ENCODE data around the gene TROAP. TPM values are rescaled to one million over a fixed set of nuclear protein-coding genes. Genes with fewer than 3 reads are reported as not detected.

Gene TROAP
- total and polyA plus RNA-seq, 4 donors = 0.97 to 17.5 (median 2.0) TPM; not detected in 1

DNA sequence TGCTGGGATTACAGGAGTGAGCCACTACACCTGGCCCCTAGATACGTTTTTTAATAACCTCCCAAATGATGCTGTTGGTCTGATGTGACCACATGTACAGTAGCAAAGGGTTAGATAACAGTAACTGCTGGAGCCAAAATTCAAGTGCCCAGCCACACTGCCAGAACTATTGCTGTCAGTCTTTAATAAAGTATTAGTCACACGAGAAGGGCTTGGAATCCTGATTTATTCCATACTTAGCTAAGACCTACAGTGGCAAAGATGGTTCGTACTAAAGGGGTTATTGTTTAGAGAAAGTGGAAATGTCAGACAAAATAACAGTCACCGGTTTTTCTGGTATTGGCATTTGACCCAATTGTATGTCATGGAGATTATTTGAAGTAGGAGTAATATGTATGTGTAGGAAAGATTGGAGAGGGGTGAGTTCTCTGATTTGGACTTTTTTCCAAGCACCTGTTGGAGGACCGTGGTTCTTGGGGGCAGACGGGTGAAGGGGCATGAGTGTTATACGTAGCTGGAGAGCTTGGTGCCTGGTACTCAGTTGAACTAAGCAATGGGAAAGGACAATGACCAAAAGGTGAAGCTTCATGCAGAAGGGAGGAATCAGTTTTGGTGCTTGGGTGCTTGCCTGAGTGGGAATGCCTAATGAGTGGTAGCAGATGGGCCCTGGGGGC is 48.5 kb upstream of the TROAP start (continued):
- TF ChIP-seq, protein P1, sequence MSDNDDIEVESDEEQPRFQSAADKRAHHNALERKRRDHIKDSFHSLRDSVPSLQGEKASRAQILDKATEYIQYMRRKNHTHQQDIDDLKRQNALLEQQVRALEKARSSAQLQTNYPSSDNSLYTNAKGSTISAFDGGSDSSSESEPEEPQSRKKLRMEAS (IDR thresholded peaks at IDR 0.05) = no peak
- no peak for TF ChIP-seq SP1 (IDR thresholded peaks at IDR 0.05)
- TF ChIP-seq, protein P2, sequence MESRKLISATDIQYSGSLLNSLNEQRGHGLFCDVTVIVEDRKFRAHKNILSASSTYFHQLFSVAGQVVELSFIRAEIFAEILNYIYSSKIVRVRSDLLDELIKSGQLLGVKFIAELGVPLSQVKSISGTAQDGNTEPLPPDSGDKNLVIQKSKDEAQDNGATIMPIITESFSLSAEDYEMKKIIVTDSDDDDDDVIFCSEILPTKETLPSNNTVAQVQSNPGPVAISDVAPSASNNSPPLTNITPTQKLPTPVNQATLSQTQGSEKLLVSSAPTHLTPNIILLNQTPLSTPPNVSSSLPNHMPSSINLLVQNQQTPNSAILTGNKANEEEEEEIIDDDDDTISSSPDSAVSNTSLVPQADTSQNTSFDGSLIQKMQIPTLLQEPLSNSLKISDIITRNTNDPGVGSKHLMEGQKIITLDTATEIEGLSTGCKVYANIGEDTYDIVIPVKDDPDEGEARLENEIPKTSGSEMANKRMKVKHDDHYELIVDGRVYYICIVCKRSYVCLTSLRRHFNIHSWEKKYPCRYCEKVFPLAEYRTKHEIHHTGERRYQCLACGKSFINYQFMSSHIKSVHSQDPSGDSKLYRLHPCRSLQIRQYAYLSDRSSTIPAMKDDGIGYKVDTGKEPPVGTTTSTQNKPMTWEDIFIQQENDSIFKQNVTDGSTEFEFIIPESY (IDR thresholded peaks at IDR 0.05) = no peak
- no peak for TF ChIP-seq HNF4G (IDR thresholded peaks at IDR 0.05)
- TF ChIP-seq YY1 (IDR thresholded peaks at IDR 0.05) = no peak
- no peak for TF ChIP-seq EGR1 (IDR thresholded peaks at IDR 0.05; ENCODE audit: low read depth in 2 of 2)
- TF ChIP-seq, protein P3, sequence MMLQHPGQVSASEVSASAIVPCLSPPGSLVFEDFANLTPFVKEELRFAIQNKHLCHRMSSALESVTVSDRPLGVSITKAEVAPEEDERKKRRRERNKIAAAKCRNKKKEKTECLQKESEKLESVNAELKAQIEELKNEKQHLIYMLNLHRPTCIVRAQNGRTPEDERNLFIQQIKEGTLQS (IDR thresholded peaks at IDR 0.05) = no peak
- TF ChIP-seq JUND (IDR thresholded peaks at IDR 0.05) = no peak
- TF ChIP-seq RAD21 (IDR thresholded peaks at IDR 0.05) = no peak

DNA sequence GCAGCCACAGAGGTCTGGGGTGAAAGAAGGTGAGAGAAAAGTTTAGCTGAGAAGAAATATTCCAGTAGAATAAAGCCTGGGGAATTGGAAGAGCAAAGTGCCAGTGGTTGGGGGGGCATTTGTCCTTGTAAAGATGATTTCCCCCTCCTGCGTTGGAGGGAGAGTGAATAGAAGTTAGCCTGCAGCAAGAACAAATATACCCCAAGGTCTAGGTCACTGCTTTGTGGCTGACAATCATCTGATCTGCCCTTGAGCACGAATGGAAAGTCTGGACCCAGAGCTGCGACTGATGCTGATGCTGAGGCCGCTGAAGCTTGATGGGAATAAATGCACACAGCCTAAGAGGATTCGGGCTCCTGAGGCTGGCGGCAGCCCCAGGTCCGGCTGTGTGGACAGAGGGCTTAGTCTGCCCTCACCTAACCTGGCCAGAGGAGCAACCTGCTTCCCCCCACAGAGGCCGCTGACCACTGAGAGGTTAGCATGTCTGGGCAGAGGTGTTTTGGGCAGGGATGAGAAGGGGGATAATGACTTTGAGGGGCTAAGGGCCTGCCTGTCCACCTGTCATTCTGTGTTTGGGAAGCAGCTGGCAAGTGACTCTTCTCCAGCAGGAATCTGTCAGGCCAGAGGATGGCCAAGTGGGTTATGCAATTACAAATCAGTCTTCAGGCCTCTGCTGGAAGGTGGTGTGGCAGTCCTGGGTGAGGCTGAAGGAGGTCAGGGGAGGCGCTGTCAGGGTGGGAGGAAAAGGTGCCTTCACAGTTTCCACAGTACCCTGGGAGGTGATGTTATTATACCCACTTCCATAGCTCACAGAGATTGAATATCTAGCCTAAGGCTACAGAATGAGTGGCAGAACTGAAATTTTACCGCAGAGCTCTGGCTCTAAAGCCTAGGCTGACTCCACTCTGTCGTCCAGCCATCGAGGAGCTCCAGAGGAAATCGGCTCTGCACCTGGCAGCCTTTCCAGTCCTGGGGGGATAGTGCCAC is 46.5 kb upstream of the TROAP start:
- 81% methylated on average over 13 of the region's 13 CpGs for WGBS
- H3K36me3 ChIP-seq (ENCODE audit: control insufficient read depth in 4 of 4, insufficient read depth in 3 of 4, low read depth in 1 of 4, low read length in 3 of 4) = peaks cover 3 to 18% (median 14%) of the 10 kb centered on the region in 4 donors
- H3K27ac ChIP-seq (ENCODE audit: low read depth in 1 of 2, low read length in 2 of 2) = no peak overlapping the region
- no peak for DNase-seq (ENCODE audit: low spot score)
- H3K9me3 ChIP-seq (ENCODE audit: control insufficient read depth in 4 of 4, low read length in 3 of 4) = no peaks in the 10 kb centered on the region
- TF ChIP-seq TAF1 (conservative IDR thresholded peaks at IDR 0.05) (no peak), HNF4A (conservative IDR thresholded peaks at IDR 0.05) (no peak), YY1 (IDR thresholded peaks at IDR 0.05) (no peak), FOXA2 (IDR thresholded peaks at IDR 0.05) (no peak), GABPA (IDR thresholded peaks at IDR 0.05 in 1 of 2, conservative IDR thresholded peaks at IDR 0.05 in 1 of 2) (no peak), JUND (IDR thresholded peaks at IDR 0.05) (no peak), SP1 (IDR thresholded peaks at IDR 0.05) (no peak), RXRA (IDR thresholded peaks at IDR 0.05) (no peak)
- TF ChIP-seq, protein P4, sequence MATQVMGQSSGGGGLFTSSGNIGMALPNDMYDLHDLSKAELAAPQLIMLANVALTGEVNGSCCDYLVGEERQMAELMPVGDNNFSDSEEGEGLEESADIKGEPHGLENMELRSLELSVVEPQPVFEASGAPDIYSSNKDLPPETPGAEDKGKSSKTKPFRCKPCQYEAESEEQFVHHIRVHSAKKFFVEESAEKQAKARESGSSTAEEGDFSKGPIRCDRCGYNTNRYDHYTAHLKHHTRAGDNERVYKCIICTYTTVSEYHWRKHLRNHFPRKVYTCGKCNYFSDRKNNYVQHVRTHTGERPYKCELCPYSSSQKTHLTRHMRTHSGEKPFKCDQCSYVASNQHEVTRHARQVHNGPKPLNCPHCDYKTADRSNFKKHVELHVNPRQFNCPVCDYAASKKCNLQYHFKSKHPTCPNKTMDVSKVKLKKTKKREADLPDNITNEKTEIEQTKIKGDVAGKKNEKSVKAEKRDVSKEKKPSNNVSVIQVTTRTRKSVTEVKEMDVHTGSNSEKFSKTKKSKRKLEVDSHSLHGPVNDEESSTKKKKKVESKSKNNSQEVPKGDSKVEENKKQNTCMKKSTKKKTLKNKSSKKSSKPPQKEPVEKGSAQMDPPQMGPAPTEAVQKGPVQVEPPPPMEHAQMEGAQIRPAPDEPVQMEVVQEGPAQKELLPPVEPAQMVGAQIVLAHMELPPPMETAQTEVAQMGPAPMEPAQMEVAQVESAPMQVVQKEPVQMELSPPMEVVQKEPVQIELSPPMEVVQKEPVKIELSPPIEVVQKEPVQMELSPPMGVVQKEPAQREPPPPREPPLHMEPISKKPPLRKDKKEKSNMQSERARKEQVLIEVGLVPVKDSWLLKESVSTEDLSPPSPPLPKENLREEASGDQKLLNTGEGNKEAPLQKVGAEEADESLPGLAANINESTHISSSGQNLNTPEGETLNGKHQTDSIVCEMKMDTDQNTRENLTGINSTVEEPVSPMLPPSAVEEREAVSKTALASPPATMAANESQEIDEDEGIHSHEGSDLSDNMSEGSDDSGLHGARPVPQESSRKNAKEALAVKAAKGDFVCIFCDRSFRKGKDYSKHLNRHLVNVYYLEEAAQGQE (IDR thresholded peaks at IDR 0.05) = no peak
- TF ChIP-seq, protein P3 (IDR thresholded peaks at IDR 0.05) = no peak
- TF ChIP-seq, protein P5, sequence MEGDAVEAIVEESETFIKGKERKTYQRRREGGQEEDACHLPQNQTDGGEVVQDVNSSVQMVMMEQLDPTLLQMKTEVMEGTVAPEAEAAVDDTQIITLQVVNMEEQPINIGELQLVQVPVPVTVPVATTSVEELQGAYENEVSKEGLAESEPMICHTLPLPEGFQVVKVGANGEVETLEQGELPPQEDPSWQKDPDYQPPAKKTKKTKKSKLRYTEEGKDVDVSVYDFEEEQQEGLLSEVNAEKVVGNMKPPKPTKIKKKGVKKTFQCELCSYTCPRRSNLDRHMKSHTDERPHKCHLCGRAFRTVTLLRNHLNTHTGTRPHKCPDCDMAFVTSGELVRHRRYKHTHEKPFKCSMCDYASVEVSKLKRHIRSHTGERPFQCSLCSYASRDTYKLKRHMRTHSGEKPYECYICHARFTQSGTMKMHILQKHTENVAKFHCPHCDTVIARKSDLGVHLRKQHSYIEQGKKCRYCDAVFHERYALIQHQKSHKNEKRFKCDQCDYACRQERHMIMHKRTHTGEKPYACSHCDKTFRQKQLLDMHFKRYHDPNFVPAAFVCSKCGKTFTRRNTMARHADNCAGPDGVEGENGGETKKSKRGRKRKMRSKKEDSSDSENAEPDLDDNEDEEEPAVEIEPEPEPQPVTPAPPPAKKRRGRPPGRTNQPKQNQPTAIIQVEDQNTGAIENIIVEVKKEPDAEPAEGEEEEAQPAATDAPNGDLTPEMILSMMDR (IDR thresholded peaks at IDR 0.05; ENCODE audit: low read depth, low read length, missing input control) = no peak
- TF ChIP-seq, protein P2 (IDR thresholded peaks at IDR 0.05) = no peak
- H3K27me3 ChIP-seq (ENCODE audit: control insufficient read depth in 4 of 4, insufficient read depth in 4 of 4, low read length in 3 of 4) = no peaks in the 10 kb centered on the region
- no peak overlapping the region for H3K4me3 ChIP-seq (ENCODE audit: low read depth in 1 of 3, low read length in 3 of 3)
- H3K4me1 ChIP-seq (ENCODE audit: control insufficient read depth in 4 of 4, insufficient read depth in 4 of 4, low read length in 3 of 4) = peaks cover 0 to 3% (median 0%) of the 10 kb centered on the region in 4 donors
- H3K9ac ChIP-seq (ENCODE audit: low read depth in 1 of 2, low read length in 2 of 2) = no peak overlapping the region

Data from liver (tissue), 9 donors.